Measurements from ENCODE around the gene PARD3B. TPM values are rescaled to one million over a fixed set of nuclear protein-coding genes. Genes with fewer than 3 reads are reported as not detected.

Gene PARD3B
- total RNA-seq, 1 donor from 2014 or later, result 29.7 TPM

DNA sequence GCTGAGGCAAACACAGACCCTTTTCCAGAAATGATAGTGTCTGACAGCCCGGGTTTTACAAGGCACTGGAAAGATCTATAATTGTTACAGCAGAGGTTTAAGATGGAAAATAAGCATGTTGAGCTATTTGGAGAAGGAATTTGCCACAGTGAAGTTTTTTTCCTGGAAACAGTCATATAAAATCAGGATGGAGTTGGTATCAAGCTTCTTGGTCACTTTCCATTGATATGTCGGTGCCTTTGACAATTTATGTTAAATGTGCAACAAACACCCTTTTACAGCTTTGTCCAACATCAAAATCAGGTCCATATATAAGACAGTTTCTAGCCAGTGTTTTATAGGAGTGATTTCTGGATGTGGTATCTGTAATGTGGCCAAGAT is 1019.9 kb downstream of the PARD3B start:
- TF ChIP-seq, protein P1, sequence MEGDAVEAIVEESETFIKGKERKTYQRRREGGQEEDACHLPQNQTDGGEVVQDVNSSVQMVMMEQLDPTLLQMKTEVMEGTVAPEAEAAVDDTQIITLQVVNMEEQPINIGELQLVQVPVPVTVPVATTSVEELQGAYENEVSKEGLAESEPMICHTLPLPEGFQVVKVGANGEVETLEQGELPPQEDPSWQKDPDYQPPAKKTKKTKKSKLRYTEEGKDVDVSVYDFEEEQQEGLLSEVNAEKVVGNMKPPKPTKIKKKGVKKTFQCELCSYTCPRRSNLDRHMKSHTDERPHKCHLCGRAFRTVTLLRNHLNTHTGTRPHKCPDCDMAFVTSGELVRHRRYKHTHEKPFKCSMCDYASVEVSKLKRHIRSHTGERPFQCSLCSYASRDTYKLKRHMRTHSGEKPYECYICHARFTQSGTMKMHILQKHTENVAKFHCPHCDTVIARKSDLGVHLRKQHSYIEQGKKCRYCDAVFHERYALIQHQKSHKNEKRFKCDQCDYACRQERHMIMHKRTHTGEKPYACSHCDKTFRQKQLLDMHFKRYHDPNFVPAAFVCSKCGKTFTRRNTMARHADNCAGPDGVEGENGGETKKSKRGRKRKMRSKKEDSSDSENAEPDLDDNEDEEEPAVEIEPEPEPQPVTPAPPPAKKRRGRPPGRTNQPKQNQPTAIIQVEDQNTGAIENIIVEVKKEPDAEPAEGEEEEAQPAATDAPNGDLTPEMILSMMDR (IDR thresholded peaks at IDR 0.05; ENCODE audit: unreplicated experiment), result no peak
- no peaks in the 10 kb centered on the region for H3K9me3 Mint-ChIP-seq (ENCODE audit: low read depth)

DNA sequence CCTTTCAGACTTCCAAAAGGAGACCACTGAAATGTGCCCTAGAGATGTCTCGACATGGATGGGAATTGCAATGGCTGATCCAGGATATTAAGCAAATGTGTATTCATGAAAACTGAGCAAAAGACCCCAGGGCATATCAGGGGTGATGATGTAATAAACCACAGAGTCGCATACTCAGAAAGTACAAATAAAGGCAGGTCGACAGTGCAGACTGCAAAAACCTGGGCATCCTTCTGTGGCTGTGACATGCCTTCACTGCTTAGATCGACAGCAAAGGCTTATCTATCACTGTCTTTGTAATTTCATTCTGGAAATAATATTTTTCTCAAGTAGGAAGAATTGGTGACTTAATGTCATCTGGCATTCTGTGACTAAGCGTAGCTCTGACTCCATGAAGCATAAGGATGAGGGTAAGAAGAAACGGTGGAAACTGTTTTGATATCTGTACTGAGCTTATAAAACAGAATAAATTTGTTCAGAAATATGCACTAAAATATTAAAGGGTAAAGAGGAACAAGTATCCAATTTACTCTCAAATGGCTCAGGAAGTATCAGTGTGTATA is 1021.4 kb downstream of the PARD3B start:
- H3K4me3 Mint-ChIP-seq (ENCODE audit: low read depth), result no peak overlapping the region
- no peaks in the 10 kb centered on the region for H3K9me3 Mint-ChIP-seq (ENCODE audit: low read depth)
- no peak for DNase-seq (ENCODE audit: low spot score, unreplicated experiment)
- H3K4me1 Mint-ChIP-seq (ENCODE audit: low read depth), result no peaks in the 10 kb centered on the region
- no peaks in the 10 kb centered on the region for H3K36me3 Mint-ChIP-seq (ENCODE audit: insufficient read depth)
- H3K27me3 Mint-ChIP-seq, result no peaks in the 10 kb centered on the region
- TF ChIP-seq, protein P1 (IDR thresholded peaks at IDR 0.05; ENCODE audit: unreplicated experiment), result no peak
- no peak overlapping the region for H3K27ac Mint-ChIP-seq

More for the DNA sequence above, 1019.9 kb downstream of the PARD3B start:
- no peaks in the 10 kb centered on the region for H3K4me1 Mint-ChIP-seq (ENCODE audit: low read depth)
- H3K27ac Mint-ChIP-seq, result no peak overlapping the region
- H3K4me3 Mint-ChIP-seq (ENCODE audit: low read depth), result no peak overlapping the region
- H3K27me3 Mint-ChIP-seq, result no peaks in the 10 kb centered on the region
- DNase-seq (ENCODE audit: low spot score, unreplicated experiment), result no peak
- no peaks in the 10 kb centered on the region for H3K36me3 Mint-ChIP-seq (ENCODE audit: insufficient read depth)

DNA sequence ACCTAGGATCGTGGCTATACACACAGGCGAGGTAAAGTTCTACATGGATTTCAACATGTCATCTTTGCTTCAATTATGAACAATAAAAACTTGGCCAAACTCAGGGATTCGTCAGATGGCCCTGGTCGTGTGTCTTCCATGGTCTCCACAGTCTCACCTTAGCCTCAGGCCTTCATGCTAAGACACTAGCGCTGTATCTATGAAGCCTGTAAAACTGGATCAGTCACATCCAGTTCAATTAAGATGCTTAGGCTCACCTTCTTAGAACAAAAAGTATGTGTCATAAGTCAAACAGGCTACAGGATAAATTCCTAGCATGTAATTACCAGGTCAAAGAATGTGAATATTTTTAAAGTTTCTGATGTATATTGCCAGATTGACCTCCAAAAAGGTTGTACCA is 1023.3 kb downstream of the PARD3B start:
- Mint-ChIP-seq H3K4me1 (ENCODE audit: low read depth) (no peaks in the 10 kb centered on the region), H3K9me3 (ENCODE audit: low read depth) (no peaks in the 10 kb centered on the region), H3K36me3 (ENCODE audit: insufficient read depth) (no peaks in the 10 kb centered on the region), H3K27ac (no peak overlapping the region), H3K4me3 (ENCODE audit: low read depth) (no peak overlapping the region), H3K27me3 (no peaks in the 10 kb centered on the region)
- no peak for DNase-seq (ENCODE audit: low spot score, unreplicated experiment)
- TF ChIP-seq, protein P1 (IDR thresholded peaks at IDR 0.05; ENCODE audit: unreplicated experiment), result no peak

DNA sequence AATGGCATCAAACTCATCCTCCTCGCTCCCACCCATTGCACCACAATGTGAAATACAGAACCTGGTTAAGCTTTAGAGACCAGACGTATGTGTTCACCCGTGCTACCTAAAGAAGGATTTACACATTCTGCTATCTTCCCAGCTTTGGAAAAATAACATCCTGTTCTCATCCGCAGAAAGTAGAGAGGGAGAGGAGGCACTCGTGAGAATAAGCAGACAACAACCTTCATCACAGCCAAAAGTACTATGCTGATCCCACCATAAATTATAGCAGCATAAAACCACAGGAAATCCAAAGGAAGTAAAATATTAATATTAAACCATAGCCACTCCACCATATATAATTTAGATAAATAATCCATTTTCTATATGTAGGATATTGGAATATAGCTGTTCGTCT is 1025.4 kb downstream of the PARD3B start:
- Mint-ChIP-seq H3K9me3 (ENCODE audit: low read depth) (peaks cover 6% of the 10 kb centered on the region), H3K27ac (no peak overlapping the region), H3K27me3 (no peaks in the 10 kb centered on the region), H3K36me3 (ENCODE audit: insufficient read depth) (peaks cover 3% of the 10 kb centered on the region), H3K4me3 (ENCODE audit: low read depth) (no peak overlapping the region), H3K4me1 (ENCODE audit: low read depth) (no peaks in the 10 kb centered on the region)
- DNase-seq (ENCODE audit: low spot score, unreplicated experiment), result no peak
- TF ChIP-seq, protein P1 (IDR thresholded peaks at IDR 0.05; ENCODE audit: unreplicated experiment), result no peak

DNA sequence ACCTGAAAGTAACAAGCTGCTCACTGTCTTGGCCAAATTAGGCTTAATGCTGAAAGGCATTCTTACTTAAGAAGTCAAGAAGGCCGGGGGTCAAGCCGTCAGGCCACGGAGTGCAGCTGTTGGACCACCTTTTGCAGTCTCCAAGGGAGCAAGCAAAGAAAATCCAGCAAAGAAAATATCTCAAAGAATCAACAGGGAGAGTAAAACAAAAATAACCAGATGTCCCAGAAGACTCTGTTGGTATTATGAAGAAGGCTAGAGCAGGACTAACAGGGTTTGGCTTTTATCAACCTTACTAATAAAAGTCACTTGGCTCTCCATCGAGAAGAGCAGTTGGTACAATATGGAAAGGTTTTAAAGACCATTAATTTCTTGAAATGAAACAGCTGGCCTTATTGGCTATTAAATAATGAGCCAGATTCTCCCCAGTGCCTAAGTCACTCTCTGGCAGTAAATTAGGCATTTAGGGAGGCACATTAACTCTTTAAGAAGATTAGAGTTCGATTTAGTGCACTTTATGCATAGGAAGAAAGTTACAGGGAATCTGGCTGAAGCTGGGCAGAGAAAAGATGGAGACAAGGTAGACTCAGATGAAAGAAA is 1026.2 kb downstream of the PARD3B start:
- TF ChIP-seq, protein P1 (IDR thresholded peaks at IDR 0.05; ENCODE audit: unreplicated experiment), result no peak
- H3K27me3 Mint-ChIP-seq, result no peaks in the 10 kb centered on the region
- no peak overlapping the region for H3K27ac Mint-ChIP-seq

More for the DNA sequence above, 1026.2 kb downstream of the PARD3B start:
- no peak overlapping the region for H3K4me3 Mint-ChIP-seq (ENCODE audit: low read depth)
- H3K9me3 Mint-ChIP-seq (ENCODE audit: low read depth), result peaks cover 13% of the 10 kb centered on the region
- H3K36me3 Mint-ChIP-seq (ENCODE audit: insufficient read depth), result peaks cover 7% of the 10 kb centered on the region
- no peak for DNase-seq (ENCODE audit: low spot score, unreplicated experiment)
- no peaks in the 10 kb centered on the region for H3K4me1 Mint-ChIP-seq (ENCODE audit: low read depth)

All from progenitor cell of endocrine pancreas (in vitro differentiated cells).